OCI-M2 (cell line): ENCODE measurements around the gene CADM2.
"Not testable (repeated sequence)": the region's sequence is repeated elsewhere in the genome, so short reads cannot be mapped to it uniquely, and the experiment has no call there.

Experiments
- DNase-seq: peaks from one replicate; lab custom pipeline; 2025; ENCODE audit not compliant: unreplicated experiment; lab: John Stamatoyannopoulos, UW

Gene CADM2

DNA sequence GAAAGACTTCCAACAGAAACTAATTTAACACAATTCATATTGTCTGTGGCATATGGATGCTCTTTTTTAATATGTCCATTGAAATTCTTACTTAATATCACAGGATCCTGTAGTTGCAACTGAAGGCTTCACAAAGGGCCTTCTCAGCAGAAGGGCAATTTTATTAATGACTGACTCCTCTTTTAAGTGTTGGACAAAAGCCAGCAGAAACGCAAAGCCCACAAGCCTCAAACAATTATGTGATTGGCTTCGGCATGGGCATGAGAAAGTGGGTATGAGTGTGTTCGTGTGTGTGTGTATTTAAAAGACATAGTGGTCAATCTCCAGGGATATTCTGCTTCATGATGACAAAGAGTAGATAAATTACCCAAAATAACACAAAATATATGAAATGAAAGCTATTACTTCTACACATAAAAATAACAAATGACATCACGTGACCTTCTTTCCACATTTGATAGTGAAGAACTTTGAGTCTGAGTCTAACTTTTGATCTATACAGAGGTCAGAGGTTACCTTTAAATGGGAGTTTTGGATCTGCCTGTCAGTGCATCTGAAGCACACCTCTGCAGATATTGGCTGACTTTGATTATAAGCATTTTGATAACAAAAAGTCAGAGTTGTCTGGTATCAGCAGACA, 496.9 kb downstream of the CADM2 start:
- no peak for DNase-seq

DNA sequence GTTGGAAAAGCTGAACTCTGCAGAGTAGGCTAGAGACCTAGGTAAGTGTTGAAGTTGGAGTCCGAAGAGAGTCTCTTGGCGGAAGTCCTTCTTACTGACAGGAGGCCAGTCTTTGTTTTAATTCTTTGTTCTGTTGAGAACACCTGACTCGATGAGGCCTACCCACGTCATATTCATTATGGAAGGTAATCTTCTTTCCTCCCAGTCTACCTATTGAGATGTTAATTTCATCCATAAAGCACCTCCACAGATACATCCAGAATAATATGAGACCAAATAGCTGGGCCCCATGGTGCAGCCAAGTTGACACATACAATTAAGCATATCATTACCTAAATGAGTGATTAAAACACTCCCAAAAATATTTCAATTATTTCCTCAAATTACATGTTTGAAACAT, 515.5 kb downstream of the CADM2 start:
- DNase-seq = no peak

DNA sequence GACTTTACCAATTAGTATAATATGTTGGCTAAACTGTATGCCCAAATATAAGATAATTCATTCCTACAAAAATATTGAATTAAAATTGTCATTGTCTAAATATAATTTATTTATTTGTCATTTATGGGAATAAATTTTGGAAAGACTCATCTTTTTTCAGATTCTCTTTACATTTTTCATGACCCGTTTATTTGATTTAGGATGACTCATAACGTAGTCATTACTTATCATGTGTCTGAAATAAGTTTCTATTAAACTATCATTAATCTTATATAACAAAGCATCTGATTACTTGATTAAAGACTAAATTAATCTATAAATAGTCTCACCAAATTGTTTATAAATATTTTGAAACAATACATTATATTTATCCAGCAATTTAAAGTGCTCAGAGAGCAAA, 516.6 kb downstream of the CADM2 start:
- no peak for DNase-seq

DNA sequence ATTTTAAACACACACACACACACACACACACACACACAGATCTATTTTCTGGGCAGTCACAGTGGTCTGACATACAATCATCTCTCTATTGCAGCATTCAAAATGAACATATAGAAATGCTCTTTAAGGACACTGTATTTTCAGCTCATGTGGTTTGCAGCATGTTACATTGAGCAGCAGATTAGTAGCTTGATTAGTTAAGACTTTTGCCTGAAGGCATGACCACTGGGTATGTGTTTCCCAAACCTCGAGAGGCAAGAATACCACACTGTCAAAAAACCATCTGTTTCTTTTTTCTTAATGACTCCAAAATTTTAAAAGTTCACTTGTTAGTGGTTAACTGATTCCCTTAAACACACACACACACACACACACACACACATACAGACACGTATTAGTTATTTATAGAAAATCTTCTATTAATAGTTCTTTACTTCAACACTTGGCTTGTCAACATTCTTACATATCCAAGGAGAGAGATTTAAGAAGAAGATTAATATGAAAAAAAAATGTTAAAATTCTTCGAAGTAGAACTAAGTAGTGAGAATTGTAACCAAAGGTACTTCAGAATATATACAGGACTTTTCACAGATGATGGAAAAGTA, 518.2 kb downstream of the CADM2 start:
- no peak for DNase-seq

DNA sequence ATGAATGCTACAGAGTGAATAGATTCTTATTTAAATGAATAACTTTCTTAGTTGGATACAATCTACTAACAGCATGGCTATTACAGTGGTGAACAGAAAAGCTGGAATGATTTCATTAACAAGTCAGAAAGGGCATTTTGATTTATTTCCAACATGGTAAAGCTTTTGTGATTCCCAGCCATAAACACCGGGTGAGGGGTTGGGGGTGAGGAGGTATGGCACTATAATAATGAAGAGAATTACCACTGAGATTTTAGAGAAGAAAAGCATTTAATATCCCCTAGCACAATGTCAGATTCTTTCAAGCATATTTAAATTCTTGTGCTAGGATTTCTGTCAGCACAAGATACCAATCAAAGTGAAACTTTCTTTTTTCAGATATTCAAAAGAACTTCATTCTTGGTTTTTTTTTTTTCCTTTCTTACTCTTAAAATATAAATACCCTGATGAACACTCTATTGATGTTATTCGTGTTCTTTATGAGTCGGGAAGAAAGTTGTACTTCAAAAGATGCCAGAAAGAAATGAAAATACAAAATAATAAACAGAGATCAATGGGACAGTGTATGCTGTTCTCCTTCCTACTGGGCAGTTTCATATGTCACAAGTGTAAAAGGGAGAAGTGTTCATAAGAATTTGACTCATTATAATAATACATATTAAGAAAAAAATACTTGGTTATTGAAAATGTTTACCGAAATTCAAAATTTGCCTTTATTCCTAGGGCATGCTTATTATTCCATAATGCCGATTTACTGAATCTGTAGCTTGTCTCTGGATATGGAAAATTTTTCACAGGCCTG, 522.8 kb downstream of the CADM2 start:
- DNase-seq = no peak

- no peak for DNase-seq
These were observed 523.4 kb downstream of the CADM2 start for GRCh38 chr3:85482213-85482490.

- DNase-seq = no peak
These were observed 525.2 kb downstream of the CADM2 start for GRCh38 chr3:85483986-85484385.

GRCh38 chr3:85487375-85487774, 528.6 kb downstream of the CADM2 start:
- no peak for DNase-seq

DNA sequence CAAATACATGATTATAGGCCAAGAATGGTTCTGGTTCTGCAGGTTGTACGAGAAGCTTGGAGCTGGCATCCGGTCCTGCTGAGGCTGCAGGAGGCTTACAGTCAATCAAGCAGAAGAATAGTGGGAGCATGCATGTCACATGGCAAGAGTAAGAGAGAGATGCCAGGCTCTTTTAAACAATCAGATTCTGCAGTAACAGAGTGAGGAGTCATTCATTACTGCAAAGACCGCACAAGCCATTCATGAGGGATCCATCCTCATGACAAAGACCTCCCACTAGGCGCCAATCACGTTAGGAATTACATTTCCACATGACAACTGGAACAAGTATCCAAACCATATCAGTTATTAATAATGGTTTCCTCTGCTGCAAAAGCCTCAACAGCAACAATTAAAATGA, 536.8 kb downstream of the CADM2 start:
- DNase-seq = no peak

GRCh38 chr3:85498177-85498576, 539.4 kb downstream of the CADM2 start:
- no peak for DNase-seq

DNA sequence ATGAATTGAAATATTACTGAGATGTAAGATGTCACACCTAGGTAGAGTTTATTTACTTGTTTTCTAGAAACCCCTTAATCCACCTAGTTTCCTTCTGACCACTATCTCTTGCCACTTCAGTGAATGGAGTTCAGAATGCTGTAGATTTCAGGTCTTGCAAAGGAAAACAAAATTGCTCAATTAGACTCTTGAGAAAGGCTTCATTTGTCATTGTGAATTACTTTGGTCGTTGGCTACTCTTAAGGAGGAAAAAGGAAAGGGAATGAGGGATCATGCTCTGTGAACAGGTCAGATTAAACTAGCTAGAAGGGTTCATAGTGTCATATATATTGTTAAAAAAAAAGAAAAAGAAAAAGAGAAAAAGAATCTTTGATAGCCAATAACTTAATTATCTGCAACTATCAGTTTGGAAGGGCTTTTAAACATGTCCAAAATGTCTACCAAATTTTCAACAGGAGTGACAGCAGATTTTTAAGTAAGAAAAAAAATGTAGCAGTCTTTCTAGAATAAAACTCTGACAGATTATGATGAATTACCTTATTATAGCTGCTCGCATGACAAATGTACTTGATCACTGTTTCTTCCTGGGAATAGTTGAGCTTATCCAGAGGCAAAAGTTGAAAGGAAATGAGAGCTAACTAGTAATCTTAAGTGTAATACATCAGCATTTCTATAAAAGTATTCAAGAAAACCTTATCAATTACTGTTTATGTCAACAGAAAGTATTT, 543.5 kb downstream of the CADM2 start:
- no peak for DNase-seq

DNA sequence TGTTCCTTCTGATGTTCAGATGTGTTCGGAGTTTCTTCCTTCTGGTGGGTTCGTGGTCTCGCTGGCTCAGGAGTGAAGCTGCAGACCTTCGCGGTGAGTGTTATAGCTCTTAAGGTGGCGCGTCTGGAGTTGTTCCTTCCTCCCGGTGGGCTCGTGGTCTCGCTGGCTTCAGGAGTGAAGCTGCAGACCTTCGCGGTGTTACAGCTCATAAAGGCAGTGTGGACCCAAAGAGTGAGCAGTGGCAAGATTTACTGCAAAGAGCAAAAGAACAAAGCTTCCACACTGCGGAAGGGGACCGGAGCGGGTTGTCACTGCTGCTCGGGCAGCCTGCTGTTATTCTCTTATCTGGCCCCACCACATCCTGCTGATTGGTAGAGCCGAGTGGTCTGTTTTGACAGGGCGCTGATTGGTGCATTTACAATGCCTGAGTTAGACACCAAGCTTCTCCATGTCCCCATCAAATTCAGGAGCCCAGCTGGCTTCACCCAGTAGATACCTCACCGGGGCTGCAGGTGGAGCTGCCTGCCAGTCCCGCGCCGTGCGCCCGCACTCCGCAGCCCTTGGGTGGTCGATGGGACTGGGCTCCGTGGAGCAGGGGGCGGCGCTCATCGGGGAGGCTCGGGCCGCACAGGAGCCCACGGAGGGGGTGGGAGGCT, 545.5 kb downstream of the CADM2 start:
- DNase-seq = not testable (repeated sequence)

DNA sequence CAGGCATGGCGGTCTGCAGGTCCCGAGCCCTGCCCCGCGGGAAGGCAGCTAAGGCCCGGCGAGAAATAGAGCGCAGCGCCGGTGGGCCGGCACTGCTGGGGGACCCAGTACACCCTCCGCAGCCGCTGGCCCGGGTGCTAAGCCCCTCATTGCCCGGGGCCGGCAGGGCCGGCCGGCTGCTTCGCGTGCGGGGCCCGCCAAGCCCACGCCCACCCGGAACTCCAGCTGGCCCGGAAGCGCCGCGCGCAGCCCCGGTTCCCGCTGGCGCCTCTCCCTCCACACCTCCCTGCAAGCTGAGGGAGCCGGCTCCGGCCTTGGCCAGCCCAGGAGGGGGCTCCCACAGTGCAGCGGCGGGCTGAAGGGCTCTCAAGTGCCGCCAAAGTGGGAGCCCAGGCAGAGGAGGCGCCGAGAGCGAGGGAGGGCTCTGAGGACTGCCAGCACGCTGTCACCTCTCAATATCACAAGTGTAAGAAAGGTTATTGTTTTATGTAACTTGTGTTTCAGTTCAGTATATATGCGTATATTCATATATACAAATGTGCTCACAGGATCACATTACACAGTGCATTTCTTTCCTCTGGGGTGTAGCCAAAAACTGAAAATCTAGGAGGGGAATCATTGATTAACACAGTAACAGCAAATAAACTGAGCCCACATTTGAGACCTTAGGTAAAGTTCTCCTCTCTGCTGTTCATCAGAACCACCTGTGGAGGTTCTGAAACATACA, 546.2 kb downstream of the CADM2 start:
- DNase-seq = not testable (repeated sequence)

DNA sequence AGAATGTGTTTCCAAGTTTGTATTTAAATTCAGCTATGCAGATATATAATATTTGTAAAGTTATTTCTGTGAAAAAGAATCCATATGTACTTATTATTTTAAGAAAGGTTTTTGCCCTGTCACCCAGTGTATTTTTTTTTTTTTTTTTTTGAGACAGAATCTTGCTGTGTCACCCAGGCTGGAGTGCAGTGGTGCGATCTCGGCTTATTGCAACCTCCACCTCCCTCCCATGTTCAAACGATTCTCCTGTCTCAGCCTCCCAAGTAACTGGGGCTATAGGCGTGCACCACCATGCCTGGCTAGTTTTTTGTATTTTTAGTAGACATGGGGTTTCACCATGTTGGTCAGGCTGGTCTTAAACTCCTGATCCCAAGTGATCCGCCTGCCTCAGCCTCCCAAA, 548.3 kb downstream of the CADM2 start:
- DNase-seq = not testable (repeated sequence)

GRCh38 chr3:85508659-85509058, 549.9 kb downstream of the CADM2 start:
- DNase-seq = no peak

- no peak for DNase-seq
These were observed 557.4 kb downstream of the CADM2 start for GRCh38 chr3:85516146-85516545.

- no peak for DNase-seq
These were observed 565.3 kb downstream of the CADM2 start for GRCh38 chr3:85524104-85524503.

DNA sequence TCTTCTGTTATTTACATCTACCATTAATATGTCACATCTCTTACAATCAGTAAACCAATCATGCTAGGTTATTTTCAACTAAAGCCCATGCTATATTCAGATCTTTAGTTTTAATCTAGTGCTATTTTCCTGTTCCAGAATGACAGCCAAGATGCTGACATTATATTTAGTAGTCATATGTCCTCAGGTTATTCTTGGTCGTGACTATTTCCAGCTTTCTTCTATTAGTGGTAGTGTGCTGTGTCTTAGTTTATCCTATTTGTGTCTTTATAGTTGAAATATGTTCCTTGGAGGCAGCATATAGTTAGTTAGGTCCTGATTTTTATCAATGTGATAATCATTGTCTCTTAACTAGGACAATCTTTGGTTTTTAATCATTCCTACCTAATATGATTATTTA, 566.5 kb downstream of the CADM2 start:
- DNase-seq = no peak

DNA sequence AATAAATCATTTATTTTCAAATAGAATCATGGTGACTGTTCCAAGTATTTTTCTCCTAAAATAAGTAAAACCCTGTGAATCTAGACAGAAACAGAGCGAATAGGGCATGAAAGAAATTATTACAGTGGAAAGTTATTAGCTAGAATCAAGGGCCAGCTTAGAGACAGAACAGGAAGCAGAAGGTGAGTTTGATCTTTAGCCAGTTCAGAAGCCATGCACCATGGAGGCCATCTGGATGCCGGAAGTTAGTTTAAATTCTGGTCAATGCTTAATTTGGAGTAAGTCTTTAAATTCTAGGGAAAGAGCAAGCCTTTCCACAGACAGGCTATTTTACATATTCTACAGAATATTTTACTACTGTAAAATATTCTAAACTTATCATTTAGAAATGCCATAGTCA, 574.8 kb downstream of the CADM2 start:
- DNase-seq = no peak

DNA sequence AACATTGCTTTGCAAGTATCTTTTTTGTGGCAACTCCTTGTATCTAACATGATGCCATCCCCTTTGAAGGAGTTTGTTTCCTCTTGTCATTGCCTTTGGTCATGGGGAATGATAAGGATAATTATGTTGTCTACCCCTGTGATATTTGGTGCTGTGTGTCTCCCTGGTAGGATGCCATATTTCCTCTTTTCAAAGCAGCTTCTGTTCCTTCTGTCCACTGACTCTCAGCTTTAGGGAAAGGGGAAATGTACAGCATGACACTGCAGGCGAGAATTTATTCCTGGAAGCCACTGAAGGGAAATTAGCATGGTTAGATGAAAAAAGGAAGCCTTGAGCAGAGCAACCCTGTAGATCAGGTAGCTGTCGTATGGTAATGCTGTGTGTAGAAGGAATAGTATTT, 576.7 kb downstream of the CADM2 start:
- DNase-seq = no peak

DNA sequence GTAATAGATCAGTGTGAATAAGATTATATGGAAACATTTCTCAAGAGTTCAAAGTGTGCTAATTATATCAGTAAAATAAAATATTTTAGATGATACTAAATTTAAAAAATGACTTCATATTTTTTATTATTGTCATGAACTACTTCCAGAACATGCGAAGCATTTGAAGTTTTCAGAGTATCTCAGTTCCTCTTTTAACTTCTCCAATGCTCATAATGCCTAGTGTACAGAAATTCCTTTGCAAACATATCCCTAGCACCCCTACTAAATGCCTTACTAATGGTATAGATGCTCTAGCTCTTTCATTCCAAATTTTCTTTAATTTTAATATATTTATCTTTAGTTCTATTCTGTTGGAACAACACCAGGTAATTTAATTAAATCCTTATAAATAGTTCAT, 580.4 kb downstream of the CADM2 start:
- no peak for DNase-seq
